Endometrial microvascular endothelial cells (primary cell): ENCODE results near the gene UTS2R. TPM values are rescaled to one million over a fixed set of nuclear protein-coding genes. Genes with fewer than 3 reads are reported as not detected.
"Not testable (repeated sequence)": the region's sequence is repeated elsewhere in the genome, so short reads cannot be mapped to it uniquely, and the experiment has no call there.

Experiments used
- in situ Hi-C: cut with HindIII; loops from 2 replicates; pipeline ENCODE4 v1.10.0; 2017; ENCODE audit warnings: low sequenced_read_pairs, low pct_unique_long_range_greater_than_20kb; ENCODE audit errors: inconsistent ontology term
- total RNA-seq: library from RNA; depleted of rRNA; stranded (reverse); fragments of >200 nt; gene quantifications from one replicate; pipeline ENCODE4 v1.2.3, GENCODE V29; 2015; ENCODE audit errors: inconsistent ontology term

The UTS2R gene
- total RNA-seq, 1 donor from 2014 or later = not detected

DNA sequence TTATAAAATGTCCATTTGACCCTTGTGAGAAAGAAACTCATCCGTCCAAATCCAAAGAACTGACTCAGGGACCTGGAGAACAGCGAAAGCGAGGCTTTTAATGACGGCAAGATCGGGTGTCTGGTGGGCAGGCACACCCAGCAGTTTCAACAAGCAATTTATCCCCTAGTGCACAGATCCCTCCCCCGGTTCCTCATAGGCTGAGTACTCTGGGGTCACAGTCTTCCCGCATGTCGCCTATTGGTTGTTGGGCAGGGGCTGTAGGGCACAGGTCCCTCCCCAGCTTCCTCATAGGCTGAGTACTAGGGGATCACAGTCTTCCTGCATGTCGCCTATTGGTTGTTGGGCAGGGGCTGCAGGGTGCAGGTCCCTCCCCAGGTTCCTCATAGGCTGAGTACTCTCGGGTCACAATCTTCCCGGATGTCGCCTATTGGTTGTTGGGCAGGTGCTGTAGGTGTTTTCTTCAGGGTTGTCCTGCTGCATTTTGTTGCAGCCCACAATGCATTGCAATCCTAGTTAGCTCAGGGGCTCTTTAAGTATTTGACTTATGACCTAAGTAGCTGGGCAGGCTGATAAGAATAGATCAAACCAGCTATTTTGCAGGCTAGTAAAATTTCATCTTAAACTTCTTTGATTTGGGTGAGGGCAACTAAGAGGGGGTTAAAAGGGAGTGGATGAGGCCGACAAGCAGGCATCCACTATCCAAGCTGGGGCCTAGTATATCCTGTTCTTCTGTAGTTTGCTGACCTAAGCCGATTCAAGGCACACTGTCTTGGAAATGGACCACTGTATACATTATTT is 3.6 kb upstream of the UTS2R start:
- in situ Hi-C loops = no loop called here

GRCh38 chr17:82369211-82369610 is 2.4 kb upstream of the UTS2R start:
- in situ Hi-C loops = no loop called here

- in situ Hi-C loops = no loop called here
These were observed 863 bp upstream of the UTS2R start for GRCh38 chr17:82370471-82371332.

DNA sequence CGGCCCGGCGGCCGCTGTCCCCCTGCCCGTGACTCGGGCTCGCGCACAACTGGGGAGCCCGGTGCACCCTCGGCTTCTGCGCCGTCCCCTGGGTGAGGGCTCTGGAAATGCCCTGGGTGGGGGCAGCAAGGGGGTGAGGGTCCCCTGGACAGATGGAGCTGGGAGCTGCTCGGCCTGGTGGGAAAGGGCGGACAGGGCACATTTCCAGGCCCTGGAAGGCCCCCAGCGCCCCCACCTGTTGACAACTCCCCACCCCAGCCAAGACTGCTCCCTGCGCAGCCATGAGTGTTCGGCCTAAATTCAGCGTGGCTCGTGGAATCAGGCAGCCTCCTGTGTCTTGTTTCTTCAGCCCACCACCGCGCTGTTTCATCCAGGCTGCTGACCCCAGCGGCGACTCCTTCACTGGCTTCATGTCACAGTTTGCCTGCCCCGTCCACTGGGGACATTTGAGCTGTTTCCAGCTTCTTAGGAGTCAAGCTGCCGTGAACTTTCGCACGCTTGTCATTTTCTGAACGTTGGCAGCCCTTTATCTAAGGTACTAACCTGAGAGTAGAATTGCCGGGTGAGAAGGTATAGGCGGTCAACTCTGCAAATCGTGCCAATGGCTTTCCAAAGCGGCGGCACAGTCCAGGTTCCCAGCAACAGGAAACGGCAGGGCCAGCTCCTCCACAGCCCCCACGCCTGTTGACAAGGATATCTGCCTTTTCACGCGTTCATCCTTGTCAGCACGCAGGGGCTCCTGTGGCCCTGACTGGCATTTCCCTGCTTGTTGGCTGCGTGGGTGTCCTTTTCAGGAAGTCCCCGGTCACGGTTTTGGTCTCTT is 895 bp downstream of the UTS2R start:
- in situ Hi-C loops = no loop called here

- in situ Hi-C loops = not testable (repeated sequence)
These were observed 1.5 kb downstream of the UTS2R start for GRCh38 chr17:82373072-82373452.

DNA sequence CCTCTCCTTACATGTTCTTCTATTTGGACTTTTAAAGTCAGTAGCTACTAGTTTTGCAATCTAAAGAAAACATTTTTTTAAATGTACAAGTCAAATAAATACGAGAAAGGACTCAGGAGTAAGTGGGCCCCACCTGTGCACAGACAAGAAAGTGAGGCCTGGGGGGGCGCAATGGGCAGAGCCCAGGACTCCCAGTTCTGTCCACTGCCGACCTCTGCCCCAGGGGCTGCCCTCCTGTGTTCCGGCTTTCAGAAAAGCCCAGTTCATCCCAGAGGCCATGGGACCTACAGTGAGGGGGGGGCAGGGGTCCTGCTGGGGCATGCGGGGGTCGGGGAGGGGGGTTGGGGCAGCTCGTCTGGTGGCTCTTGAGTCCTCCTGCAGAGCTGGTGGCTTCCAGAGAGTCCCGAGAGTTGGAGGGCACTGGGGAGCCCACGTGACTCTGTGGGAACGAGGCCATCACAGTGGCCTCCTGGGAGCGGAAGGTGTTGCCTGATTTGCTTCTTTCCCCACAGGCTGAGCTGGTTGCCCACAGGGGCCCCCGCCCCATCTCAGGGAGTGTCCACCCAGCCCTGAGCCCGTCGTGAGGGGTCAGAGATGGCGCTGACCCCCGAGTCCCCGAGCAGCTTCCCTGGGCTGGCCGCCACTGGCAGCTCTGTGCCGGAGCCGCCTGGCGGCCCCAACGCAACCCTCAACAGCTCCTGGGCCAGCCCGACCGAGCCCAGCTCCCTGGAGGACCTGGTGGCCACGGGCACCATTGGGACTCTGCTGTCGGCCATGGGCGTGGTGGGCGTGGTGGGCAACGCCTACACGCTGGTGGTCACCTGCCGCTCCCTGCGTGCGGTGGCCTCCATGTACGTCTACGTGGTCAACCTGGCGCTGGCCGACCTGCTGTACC is 2.4 kb downstream of the UTS2R start:
- in situ Hi-C loops = no loop called here

GRCh38 chr17:82374626-82375331 is 3.2 kb downstream of the UTS2R start:
- in situ Hi-C loops = no loop called here

DNA sequence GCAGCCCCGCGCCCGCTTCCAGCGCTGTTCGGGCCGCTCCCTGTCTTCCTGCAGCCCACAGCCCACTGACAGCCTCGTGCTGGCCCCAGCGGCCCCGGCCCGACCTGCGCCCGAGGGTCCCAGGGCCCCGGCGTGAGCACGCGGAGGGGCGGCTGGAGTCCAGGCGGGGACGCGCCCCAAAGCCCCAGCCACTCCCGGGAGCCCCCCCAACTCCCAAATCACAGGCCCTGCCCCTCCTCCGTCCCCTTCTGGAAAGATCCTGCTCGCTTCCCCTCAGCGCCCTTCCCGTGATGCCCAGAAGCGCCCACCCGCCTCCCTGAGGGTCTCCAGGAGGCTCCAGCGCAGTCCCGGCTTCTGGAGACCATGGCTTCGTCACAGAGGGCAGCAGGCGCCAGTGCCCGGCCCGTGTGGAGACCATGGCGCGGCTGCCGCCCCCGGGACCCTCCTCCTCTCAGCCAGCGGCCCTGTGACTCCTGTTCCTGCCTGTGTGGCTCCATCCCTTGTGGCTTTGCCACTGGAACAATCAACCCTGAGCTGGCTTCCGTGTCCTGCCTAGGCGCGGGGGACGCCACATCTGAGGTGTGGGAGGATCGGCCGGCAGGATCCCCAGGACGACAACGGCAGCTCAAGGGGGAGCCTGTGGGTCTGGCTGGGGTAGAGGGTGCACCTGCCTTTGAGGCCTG is 3.9 kb downstream of the UTS2R start:
- in situ Hi-C loops = no loop called here

DNA sequence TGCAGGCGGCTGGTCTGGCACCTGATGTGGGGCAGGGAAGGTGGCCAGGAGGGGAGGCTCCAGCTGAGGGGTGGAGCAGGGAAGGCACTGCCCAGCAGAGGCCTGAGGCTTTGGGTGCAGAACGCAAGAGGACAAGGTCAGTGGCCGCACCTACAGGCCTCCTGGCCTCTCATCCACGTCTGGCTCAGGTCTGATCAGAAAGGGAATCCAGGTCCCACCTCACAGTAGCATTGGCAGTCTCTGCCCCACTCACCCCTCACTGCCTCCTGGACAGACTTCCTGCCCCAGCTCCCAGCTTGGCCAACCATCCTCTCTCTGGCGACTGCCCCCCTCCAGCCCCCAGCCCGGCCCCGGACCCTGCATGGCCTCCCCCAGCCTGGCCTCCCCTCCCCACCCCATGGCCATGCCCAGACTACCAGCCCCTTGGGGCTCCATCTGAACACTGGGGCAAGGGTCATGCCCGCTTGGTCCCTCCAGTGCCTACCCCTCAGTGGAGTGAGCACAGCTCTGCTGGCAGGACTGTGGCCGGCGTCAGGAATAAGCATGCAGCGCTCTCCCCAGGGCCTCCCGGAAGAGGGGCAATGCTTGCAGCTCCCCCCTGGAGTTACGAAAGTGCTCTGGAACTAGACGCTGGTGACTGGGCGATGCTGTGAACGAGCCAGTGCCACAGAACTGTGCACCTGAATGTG is 4.6 kb downstream of the UTS2R start:
- in situ Hi-C loops = no loop called here

- in situ Hi-C loops = not testable (repeated sequence)
These were observed 5.7 kb downstream of the UTS2R start for GRCh38 chr17:82377294-82377693.

GRCh38 chr17:82377924-82378740 is 6.6 kb downstream of the UTS2R start:
- in situ Hi-C loops = no loop called here

DNA sequence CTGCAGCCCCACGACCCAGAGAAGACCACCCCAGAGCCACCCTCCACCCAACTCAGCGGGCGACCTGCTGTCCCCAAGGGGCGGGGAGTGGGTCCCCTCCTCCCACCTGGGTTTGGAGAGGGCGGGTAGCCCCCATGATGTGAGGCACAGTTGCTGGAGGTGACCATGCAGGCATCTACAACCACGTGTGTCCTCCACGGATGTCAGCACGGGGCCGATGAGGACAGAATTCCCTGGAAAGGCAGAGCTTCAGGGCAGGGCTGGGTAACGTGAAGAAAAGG is 7.1 kb downstream of the UTS2R start:
- in situ Hi-C loops = no loop called here

- in situ Hi-C loops = no loop called here
These were observed 9.5 kb downstream of the UTS2R start for GRCh38 chr17:82380860-82381702.

DNA sequence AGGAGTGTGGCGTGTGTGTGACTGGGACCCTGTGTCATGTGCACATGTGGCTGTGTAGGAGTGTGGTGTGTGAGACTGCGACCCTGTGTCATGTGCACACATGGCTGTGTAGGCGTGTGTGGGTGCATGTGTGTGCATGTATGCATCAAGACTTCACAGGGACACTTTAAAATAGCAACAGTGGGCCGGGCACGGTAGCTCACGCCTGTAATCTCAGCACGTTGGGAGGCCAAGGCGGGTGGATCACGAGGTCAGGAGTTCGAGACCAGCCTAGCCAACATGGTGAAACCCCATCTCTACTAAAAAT is 10.1 kb downstream of the UTS2R start:
- in situ Hi-C loops = not testable (repeated sequence)

DNA sequence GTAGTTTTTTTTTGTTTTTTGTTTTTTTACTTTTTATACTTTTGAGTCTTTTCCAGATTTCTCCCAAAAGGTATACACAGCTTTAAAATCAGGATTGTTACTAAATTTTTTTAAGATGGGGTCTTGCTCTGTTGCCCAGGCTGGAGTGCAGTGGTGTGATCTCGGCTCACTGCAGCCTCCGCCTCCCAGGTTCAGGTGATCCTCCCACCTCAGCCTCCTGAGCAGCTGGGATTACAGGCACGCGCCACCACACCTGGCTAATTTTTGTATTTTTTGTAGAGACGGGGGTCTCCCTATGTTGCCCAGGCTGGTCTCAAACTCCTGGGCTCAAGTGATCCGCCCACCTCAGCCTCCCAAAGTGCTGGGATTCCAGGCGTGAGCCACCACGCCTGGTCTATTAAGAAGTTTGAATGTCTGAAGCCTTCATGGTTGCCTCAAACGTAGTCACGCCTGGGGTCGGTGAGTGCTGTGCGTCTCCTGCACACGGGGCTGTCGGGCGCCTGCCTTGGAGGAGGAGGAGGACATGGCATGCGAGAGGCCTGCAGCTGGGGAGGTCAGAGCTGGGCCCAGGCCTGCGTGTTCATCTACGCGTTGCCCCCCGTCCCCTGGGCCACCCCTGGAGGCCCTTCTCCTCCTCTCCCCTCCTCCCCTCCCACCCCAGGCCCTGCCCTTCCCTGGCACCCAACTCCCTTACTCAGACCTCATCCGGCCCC is 10.8 kb downstream of the UTS2R start:
- in situ Hi-C loops = not testable (repeated sequence)
